ENCODE measurements around the gene DNAJA2.
"Not testable (repeated sequence)": the region's sequence is repeated elsewhere in the genome, so short reads cannot be mapped to it uniquely, and the experiment has no call there.

The DNAJA2 gene

DNA sequence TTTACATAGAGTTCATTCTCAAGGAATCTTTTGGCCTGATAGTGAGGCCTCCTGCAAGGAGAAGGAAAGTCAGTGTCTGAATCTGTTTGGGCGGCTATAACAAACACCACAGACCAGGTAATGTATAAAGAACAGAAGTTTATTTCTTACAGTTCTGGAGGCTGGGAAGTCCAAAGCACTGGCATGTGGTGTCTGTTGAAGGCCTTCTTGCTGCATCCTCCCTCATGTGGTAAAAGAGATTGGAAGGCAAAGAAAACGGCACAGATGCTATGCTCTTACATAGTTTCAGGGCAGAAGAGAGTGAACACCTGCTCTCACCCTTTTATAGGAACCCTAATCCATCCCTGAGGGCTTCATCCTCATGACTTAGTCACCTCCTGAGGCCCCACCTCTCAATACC, 31.2 kb upstream of the DNAJA2 start:
- Histone ChIP-seq H2AFZ (ENCODE audit: low read length) (no peak overlapping the region), H3K9me2 (ENCODE audit: low read depth, low read length) (no peaks in the 10 kb centered on the region), H3K27me3 (ENCODE audit: insufficient read depth, low read length) (no peaks in the 10 kb centered on the region), H3K36me3 (ENCODE audit: insufficient read depth, low read length) (no peaks in the 10 kb centered on the region), H3K9me3 (ENCODE audit: low read length) (no peaks in the 10 kb centered on the region), H3K9ac (ENCODE audit: low read length) (no peak overlapping the region), H3K27ac (ENCODE audit: low read depth, low read length, poor library complexity, severe bottlenecking) (no peak overlapping the region), H3K4me2 (ENCODE audit: low read length) (no peak overlapping the region), H3K79me2 (ENCODE audit: insufficient read depth, low read length) (no peaks in the 10 kb centered on the region), H3K4me1 (ENCODE audit: insufficient read depth, low read length, severe bottlenecking) (no peaks in the 10 kb centered on the region), H3K4me3 (ENCODE audit: low read depth, low read length, poor library complexity, severe bottlenecking) (no peak overlapping the region), H3F3A (ENCODE audit: insufficient read depth, low read length) (no peaks in the 10 kb centered on the region), H4K20me1 (ENCODE audit: insufficient read depth, low read length) (no peaks in the 10 kb centered on the region)
- TF ChIP-seq EZH2 (IDR thresholded peaks at IDR 0.05; ENCODE audit: borderline replicate concordance, low read length): no peak
- TF ChIP-seq, protein P1, sequence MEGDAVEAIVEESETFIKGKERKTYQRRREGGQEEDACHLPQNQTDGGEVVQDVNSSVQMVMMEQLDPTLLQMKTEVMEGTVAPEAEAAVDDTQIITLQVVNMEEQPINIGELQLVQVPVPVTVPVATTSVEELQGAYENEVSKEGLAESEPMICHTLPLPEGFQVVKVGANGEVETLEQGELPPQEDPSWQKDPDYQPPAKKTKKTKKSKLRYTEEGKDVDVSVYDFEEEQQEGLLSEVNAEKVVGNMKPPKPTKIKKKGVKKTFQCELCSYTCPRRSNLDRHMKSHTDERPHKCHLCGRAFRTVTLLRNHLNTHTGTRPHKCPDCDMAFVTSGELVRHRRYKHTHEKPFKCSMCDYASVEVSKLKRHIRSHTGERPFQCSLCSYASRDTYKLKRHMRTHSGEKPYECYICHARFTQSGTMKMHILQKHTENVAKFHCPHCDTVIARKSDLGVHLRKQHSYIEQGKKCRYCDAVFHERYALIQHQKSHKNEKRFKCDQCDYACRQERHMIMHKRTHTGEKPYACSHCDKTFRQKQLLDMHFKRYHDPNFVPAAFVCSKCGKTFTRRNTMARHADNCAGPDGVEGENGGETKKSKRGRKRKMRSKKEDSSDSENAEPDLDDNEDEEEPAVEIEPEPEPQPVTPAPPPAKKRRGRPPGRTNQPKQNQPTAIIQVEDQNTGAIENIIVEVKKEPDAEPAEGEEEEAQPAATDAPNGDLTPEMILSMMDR (IDR thresholded peaks at IDR 0.05; ENCODE audit: low read length): no peak

DNA sequence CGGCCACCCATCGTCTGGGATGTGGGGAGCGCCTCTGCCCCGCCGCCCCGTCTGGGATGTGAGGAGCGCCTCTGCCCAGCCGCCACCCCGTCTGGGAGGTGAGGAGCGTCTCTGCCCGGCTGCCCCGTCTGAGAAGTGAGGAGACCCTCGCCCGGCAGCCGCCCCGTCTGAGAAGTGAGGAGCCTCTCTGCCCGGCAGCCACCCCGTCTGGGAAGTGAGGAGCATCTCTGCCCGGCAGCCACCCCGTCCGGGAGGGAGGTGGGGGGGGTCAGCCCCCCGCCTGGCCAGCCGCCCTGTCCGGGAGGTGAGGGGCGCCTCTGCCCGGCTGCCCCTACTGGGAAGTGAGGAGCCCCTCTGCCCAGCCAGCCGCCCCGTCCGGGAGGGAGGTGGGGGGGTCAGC, 26.6 kb upstream of the DNAJA2 start:
- not testable (repeated sequence) for H3K4me3 ChIP-seq (ENCODE audit: low read depth, low read length, poor library complexity, severe bottlenecking); H3K9me2 ChIP-seq (ENCODE audit: low read depth, low read length); H3K36me3 ChIP-seq (ENCODE audit: insufficient read depth, low read length); H4K20me1 ChIP-seq (ENCODE audit: insufficient read depth, low read length); H3K4me1 ChIP-seq (ENCODE audit: insufficient read depth, low read length, severe bottlenecking); H3K27ac ChIP-seq (ENCODE audit: low read depth, low read length, poor library complexity, severe bottlenecking); H3K9ac ChIP-seq (ENCODE audit: low read length); H3K79me2 ChIP-seq (ENCODE audit: insufficient read depth, low read length); H3F3A ChIP-seq (ENCODE audit: insufficient read depth, low read length); H3K27me3 ChIP-seq (ENCODE audit: insufficient read depth, low read length); H3K4me2 ChIP-seq (ENCODE audit: low read length); H3K9me3 ChIP-seq (ENCODE audit: low read length); H2AFZ ChIP-seq (ENCODE audit: low read length)

DNA sequence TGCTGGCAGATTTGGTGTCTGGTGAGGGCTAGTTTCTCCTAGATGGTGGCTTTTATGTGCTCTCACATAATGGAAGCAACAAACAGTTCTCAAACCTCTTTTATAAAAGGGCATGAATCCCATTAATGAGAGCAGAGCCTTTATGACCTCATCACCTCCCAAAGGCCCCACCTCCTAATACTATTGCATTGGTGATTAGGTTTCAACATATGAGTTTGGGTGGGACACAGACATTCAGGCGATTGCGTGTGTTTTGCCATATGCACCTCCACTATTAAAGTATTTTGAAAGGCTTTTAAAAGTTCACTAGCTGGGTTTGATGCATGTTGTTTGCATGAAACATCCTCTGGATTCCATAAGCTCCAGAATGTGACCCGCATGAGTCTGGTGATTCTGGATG, 24.4 kb upstream of the DNAJA2 start:
- Histone ChIP-seq H3K79me2 (ENCODE audit: insufficient read depth, low read length) (no peaks in the 10 kb centered on the region), H3F3A (ENCODE audit: insufficient read depth, low read length) (no peaks in the 10 kb centered on the region), H3K9me2 (ENCODE audit: low read depth, low read length) (no peaks in the 10 kb centered on the region), H3K9ac (ENCODE audit: low read length) (no peak overlapping the region), H4K20me1 (ENCODE audit: insufficient read depth, low read length) (no peaks in the 10 kb centered on the region), H3K27me3 (ENCODE audit: insufficient read depth, low read length) (no peaks in the 10 kb centered on the region), H3K4me1 (ENCODE audit: insufficient read depth, low read length, severe bottlenecking) (no peaks in the 10 kb centered on the region), H2AFZ (ENCODE audit: low read length) (no peak overlapping the region), H3K36me3 (ENCODE audit: insufficient read depth, low read length) (no peaks in the 10 kb centered on the region; the same call in 1 of the 2 replicates), H3K4me2 (ENCODE audit: low read length) (no peak overlapping the region), H3K9me3 (ENCODE audit: low read length) (no peaks in the 10 kb centered on the region), H3K4me3 (ENCODE audit: low read depth, low read length, poor library complexity, severe bottlenecking) (no peak overlapping the region), H3K27ac (ENCODE audit: low read depth, low read length, poor library complexity, severe bottlenecking) (no peak overlapping the region)
- TF ChIP-seq, protein P1 (IDR thresholded peaks at IDR 0.05; ENCODE audit: low read length): no peak
- no peak for TF ChIP-seq EZH2 (IDR thresholded peaks at IDR 0.05; ENCODE audit: borderline replicate concordance, low read length)

DNA sequence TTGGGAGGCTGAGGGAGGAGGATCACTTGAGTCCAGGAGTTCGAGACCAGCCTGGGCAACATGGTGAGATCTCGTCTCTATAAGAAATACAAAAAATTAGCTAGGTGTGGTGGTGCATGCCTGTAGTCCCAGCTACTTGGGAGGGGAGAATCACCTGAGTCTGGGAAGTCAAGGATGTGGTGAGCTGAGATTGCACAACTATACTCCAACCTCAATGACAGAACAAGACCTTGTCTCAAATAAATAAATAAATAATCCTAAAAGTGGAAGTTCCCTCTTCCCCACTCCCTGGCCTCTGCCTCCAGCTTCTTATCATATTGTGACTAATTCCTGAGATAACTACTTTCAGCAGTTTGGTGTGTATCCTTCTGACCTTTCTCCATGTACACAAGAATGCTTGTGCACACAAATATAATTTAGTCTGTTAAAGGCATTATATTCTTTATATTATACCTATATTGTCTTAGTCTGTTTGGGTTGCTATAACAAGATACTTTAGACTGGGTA, 23.5 kb upstream of the DNAJA2 start:
- H3K9ac ChIP-seq (ENCODE audit: low read length): no peak overlapping the region
- no peak for TF ChIP-seq EZH2 (IDR thresholded peaks at IDR 0.05; ENCODE audit: borderline replicate concordance, low read length)
- TF ChIP-seq, protein P1 (IDR thresholded peaks at IDR 0.05; ENCODE audit: low read length): no peak

More for the DNA sequence above, 23.5 kb upstream of the DNAJA2 start:
- H3K27ac ChIP-seq (ENCODE audit: low read depth, low read length, poor library complexity, severe bottlenecking): no peak overlapping the region
- no peaks in the 10 kb centered on the region for H4K20me1 ChIP-seq (ENCODE audit: insufficient read depth, low read length)
- H3K4me2 ChIP-seq (ENCODE audit: low read length): no peak overlapping the region
- H3K4me1 ChIP-seq (ENCODE audit: insufficient read depth, low read length, severe bottlenecking): no peaks in the 10 kb centered on the region
- H3K9me3 ChIP-seq (ENCODE audit: low read length): no peaks in the 10 kb centered on the region
- H3K27me3 ChIP-seq (ENCODE audit: insufficient read depth, low read length): no peaks in the 10 kb centered on the region
- H3K4me3 ChIP-seq (ENCODE audit: low read depth, low read length, poor library complexity, severe bottlenecking): no peak overlapping the region
- H3K9me2 ChIP-seq (ENCODE audit: low read depth, low read length): no peaks in the 10 kb centered on the region
- no peaks in the 10 kb centered on the region; the same call in 1 of the 2 replicates for H3K36me3 ChIP-seq (ENCODE audit: insufficient read depth, low read length)
- H3K79me2 ChIP-seq (ENCODE audit: insufficient read depth, low read length): no peaks in the 10 kb centered on the region
- no peaks in the 10 kb centered on the region for H3F3A ChIP-seq (ENCODE audit: insufficient read depth, low read length)
- no peak overlapping the region for H2AFZ ChIP-seq (ENCODE audit: low read length)

Data from OCI-LY1 (cell line).